NB4 (cell line): ENCODE measurements around the gene LAMTOR2.

Source experiments
- MYC ChIP-seq: IDR thresholded peaks from 2 replicates; pipeline ENCODE4 v1.6.1; 2011; ENCODE audit warnings: low read depth, low read length
- POLR2A ChIP-seq: IDR thresholded peaks from 2 replicates; pipeline ENCODE4 v1.6.1; 2011; ENCODE audit warnings: mild to moderate bottlenecking; ENCODE audit not compliant: insufficient read length; ENCODE audit errors: extremely low read depth
- TF ChIP-seq, protein P1 (sequence below): IDR thresholded peaks from 2 replicates; pipeline ENCODE4 v1.6.1; 2011; ENCODE audit warnings: low read depth, low read length
- TF ChIP-seq, protein P2 (sequence below): IDR thresholded peaks from one replicate; pipeline ENCODE4 v1.5.1; 2012; ENCODE audit warnings: low read depth, low read length

DNA sequence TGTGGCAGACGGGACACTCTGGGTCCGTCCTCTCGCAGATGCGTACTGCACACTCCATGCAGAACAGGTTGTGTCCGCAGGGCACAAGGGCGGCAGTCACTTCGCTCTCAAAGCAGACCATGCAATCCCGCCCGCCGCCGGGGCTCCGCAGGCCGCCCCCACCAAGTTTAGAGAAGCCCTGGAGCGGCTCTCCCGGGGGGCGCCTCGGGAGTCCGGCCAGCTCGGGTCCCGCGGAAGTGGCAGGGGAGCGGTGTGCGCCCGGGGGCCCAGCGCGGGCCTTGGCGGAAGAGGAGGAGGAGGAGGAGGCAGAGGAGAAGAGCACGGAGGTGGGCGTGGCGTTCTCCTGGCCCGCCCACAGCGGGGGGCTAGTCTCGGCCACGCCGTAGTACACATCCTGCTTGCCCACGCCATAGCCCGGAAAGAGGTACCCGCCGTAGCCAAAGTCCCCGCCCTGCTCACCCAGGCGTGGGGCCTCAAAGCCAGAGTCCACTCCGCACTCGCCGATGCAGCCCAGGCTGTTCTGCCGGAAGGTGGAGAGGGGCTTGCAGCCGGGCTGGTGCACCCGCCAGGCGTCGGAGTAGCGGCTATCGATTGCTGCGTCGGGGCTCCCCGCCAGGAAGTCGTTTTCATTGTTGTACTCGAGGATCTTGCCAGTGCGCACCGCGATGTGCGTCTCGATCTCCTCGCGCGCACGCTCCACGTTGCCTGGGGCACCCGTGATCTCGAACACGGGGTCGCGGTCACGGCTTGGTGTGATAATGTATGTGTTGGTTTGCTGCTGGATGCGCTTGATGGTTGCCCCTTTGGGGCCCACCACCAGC lies 22.2 kb downstream of the LAMTOR2 start:
- TF ChIP-seq, protein P1, sequence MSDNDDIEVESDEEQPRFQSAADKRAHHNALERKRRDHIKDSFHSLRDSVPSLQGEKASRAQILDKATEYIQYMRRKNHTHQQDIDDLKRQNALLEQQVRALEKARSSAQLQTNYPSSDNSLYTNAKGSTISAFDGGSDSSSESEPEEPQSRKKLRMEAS, result no peak
- TF ChIP-seq MYC (no peak), POLR2A (no peak)
- TF ChIP-seq, protein P2, sequence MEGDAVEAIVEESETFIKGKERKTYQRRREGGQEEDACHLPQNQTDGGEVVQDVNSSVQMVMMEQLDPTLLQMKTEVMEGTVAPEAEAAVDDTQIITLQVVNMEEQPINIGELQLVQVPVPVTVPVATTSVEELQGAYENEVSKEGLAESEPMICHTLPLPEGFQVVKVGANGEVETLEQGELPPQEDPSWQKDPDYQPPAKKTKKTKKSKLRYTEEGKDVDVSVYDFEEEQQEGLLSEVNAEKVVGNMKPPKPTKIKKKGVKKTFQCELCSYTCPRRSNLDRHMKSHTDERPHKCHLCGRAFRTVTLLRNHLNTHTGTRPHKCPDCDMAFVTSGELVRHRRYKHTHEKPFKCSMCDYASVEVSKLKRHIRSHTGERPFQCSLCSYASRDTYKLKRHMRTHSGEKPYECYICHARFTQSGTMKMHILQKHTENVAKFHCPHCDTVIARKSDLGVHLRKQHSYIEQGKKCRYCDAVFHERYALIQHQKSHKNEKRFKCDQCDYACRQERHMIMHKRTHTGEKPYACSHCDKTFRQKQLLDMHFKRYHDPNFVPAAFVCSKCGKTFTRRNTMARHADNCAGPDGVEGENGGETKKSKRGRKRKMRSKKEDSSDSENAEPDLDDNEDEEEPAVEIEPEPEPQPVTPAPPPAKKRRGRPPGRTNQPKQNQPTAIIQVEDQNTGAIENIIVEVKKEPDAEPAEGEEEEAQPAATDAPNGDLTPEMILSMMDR, result no peak
